CD4-positive, alpha-beta T cell treated with Interleukin-17A for 1 hour (primary cell): ENCODE measurements around the gene DNTT.

Experiments used
- DNase-seq: peaks from one replicate; pipeline ENCODE4 v3.0.0-alpha.2; 2020

The DNTT gene

GRCh38 chr10:96304230-96304629, at the start of gene DNTT:
TSS of gene DNTT (plus strand) at chr10:96304434. CDS start at chr10:96304498, 64 bp downstream.
- no peak for DNase-seq

- no peak for DNase-seq
Observed at GRCh38 chr10:96254976-96255375, 49.3 kb upstream of the DNTT start.

GRCh38 chr10:96255549-96256333, 48.5 kb upstream of the DNTT start:
- DNase-seq = no peak

GRCh38 chr10:96257944-96258343, 46.3 kb upstream of the DNTT start:
- DNase-seq = no peak

GRCh38 chr10:96259150-96259549, 45.1 kb upstream of the DNTT start:
- no peak for DNase-seq

GRCh38 chr10:96260014-96260413, 44.2 kb upstream of the DNTT start:
- no peak for DNase-seq

- DNase-seq = no peak
Observed at GRCh38 chr10:96261132-96261531, 43.1 kb upstream of the DNTT start.

- DNase-seq = no peak
Observed at GRCh38 chr10:96261930-96262329, 42.3 kb upstream of the DNTT start.

- no peak for DNase-seq
Observed at GRCh38 chr10:96263176-96263575, 41.1 kb upstream of the DNTT start.

- DNase-seq = no peak
Observed at GRCh38 chr10:96263669-96264068, 40.6 kb upstream of the DNTT start.

- no peak for DNase-seq
Observed at GRCh38 chr10:96264938-96265337, 39.3 kb upstream of the DNTT start.

GRCh38 chr10:96266118-96266770, 38.0 kb upstream of the DNTT start:
- DNase-seq = no peak

GRCh38 chr10:96267234-96267705, 37.0 kb upstream of the DNTT start:
- no peak for DNase-seq

GRCh38 chr10:96268341-96268909, 35.8 kb upstream of the DNTT start:
- no peak for DNase-seq

GRCh38 chr10:96269438-96270300, 34.6 kb upstream of the DNTT start:
- DNase-seq = no peak

GRCh38 chr10:96270571-96270970, 33.7 kb upstream of the DNTT start:
- no peak for DNase-seq

- no peak for DNase-seq
Observed at GRCh38 chr10:96271016-96271815, 33.0 kb upstream of the DNTT start, which contains the start of gene BLNK. TSS of gene BLNK (minus strand) at chr10:96271569. CDS start at chr10:96271398, 171 bp downstream.

GRCh38 chr10:96272316-96273280, 31.6 kb upstream of the DNTT start:
- DNase-seq = no peak

- no peak for DNase-seq
Observed at GRCh38 chr10:96275685-96276418, 28.4 kb upstream of the DNTT start.

- no peak for DNase-seq
Observed at GRCh38 chr10:96276426-96276825, 27.8 kb upstream of the DNTT start.
